Measurements from ENCODE around the gene ALOXE3.

Gene ALOXE3

DNA sequence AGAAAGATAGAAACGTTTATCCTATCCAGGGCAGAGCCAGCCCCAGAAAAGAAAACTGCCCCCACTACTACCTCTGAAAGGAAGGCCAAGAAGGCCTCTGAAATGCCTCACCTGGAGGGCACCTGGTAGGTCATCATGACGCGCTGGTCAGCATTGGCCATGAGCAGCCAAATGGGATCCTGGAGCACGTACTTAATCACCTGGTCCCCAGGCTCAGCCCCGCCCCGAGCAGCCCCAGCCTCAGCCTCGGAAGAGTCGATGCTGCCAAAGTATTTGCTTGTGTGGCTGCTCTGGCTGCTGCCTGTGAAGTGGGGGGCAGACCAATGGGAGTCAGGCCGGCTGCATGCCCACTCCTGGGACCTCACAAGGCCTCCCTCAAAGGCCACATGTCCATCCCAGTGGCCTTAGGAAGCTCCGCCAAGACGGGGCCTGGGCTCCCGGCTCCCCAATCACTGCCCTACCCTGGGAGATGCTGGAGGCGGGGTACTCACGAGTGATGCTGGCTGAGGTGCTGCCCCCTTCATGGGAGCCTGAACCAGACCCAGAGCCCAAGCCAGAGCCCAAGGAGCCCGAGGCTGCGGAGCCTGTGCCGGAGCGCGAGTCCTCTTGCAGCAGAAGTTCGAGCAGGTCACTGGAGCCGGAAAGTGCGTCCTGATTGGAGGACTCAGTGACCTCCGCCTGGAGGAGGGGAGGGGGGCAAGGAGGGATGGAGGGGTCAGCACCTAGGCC lies 24.0 kb upstream of the ALOXE3 start:
- no peaks in the 10 kb centered on the region for H3K9me3 ChIP-seq (ENCODE audit: low read length)
- no peaks in the 10 kb centered on the region for H3K27me3 ChIP-seq (ENCODE audit: insufficient read depth, low read length)
- peaks cover 5% of the 10 kb centered on the region for H3K4me1 ChIP-seq (ENCODE audit: insufficient read depth, low read length)
- H3K4me3 ChIP-seq (ENCODE audit: low read length) = no peak overlapping the region
- H2AFZ ChIP-seq (ENCODE audit: low read depth, low read length) = no peak overlapping the region
- H3K36me3 ChIP-seq (ENCODE audit: insufficient read depth, low read length) = peaks cover 51% of the 10 kb centered on the region

- peaks cover 46% of the 10 kb centered on the region for H3K36me3 ChIP-seq (ENCODE audit: insufficient read depth, low read length)
- no peak overlapping the region for H3K4me3 ChIP-seq (ENCODE audit: low read length)
- peaks cover 5% of the 10 kb centered on the region for H3K4me1 ChIP-seq (ENCODE audit: insufficient read depth, low read length)
- H3K9me3 ChIP-seq (ENCODE audit: low read length) = no peaks in the 10 kb centered on the region
- no peaks in the 10 kb centered on the region for H3K27me3 ChIP-seq (ENCODE audit: insufficient read depth, low read length)
- H2AFZ ChIP-seq (ENCODE audit: low read depth, low read length) = no peak overlapping the region
These were observed 23.4 kb upstream of the ALOXE3 start for GRCh38 chr17:8141741-8142140.

DNA sequence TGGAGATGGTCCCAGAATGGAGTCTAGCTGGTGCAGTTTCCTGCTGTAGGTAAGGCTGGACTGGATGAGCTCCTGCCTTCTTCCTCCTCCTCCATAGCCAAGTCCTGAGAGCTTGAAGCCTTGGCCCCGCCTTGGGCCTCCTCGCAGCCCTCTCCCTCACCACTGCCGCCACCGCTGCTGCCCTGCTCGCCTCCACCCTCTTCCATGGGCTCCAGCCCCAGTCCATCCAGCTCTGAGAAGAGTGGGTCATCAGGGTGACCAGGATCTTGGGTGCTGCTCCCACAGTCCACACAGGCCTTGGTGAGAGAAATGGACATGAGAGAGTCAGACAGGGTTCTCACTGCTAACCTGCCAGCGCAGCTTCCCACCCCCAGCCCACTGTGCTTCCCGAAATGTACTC lies 22.7 kb upstream of the ALOXE3 start:
- peaks cover 39% of the 10 kb centered on the region for H3K36me3 ChIP-seq (ENCODE audit: insufficient read depth, low read length)
- H3K4me3 ChIP-seq (ENCODE audit: low read length) = no peak overlapping the region
- H3K9me3 ChIP-seq (ENCODE audit: low read length) = no peaks in the 10 kb centered on the region
- H2AFZ ChIP-seq (ENCODE audit: low read depth, low read length) = no peak overlapping the region
- no peaks in the 10 kb centered on the region for H3K27me3 ChIP-seq (ENCODE audit: insufficient read depth, low read length)
- H3K4me1 ChIP-seq (ENCODE audit: insufficient read depth, low read length) = peaks cover 5% of the 10 kb centered on the region

- Histone ChIP-seq H3K9me3 (ENCODE audit: low read length) (no peaks in the 10 kb centered on the region), H2AFZ (ENCODE audit: low read depth, low read length) (no peak overlapping the region), H3K27me3 (ENCODE audit: insufficient read depth, low read length) (no peaks in the 10 kb centered on the region), H3K4me1 (ENCODE audit: insufficient read depth, low read length) (peaks cover 5% of the 10 kb centered on the region), H3K4me3 (ENCODE audit: low read length) (no peak overlapping the region), H3K36me3 (ENCODE audit: insufficient read depth, low read length) (peaks cover 32% of the 10 kb centered on the region)
These were observed 22.0 kb upstream of the ALOXE3 start for GRCh38 chr17:8140065-8141029.

DNA sequence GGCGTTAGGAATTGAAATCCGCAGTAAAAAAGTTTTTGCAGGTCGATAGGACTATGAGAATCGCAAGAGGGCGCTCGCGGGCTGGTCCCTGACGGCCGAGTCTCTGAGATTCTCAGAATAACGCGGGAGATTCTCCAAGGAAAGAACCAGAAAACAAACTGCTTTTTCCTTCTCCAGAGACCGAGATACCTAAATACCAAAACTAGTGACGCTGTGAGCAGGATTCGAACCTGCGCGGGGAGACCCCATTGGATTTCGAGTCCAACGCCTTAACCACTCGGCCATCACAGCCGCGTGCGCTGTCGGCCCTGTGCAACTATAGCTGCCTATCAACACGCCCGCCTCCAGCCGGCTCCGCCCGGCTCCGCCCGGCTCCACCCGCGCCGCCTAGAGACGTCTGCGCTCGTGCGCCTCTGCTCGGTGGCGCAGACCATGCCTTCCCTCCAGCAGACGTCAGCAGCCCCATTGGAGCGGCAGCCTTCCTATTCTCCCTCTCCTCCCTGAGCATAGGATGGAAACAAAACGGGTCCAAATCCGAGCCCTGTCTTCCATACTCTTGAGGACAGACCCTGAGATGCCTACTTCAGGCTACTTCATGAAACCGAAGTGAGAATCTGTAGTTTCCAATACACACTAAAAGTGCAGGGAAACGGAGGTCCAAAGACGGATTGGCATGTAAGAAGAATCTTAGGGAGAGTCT lies 20.5 kb upstream of the ALOXE3 start:
- H3K36me3 ChIP-seq (ENCODE audit: insufficient read depth, low read length) = peaks cover 19% of the 10 kb centered on the region
- H3K27me3 ChIP-seq (ENCODE audit: insufficient read depth, low read length) = no peaks in the 10 kb centered on the region
- H3K4me1 ChIP-seq (ENCODE audit: insufficient read depth, low read length) = peaks cover 5% of the 10 kb centered on the region
- peak overlapping the region; percentile 64 for H3K4me3 ChIP-seq (ENCODE audit: low read length)
- no peaks in the 10 kb centered on the region for H3K9me3 ChIP-seq (ENCODE audit: low read length)
- H2AFZ ChIP-seq (ENCODE audit: low read depth, low read length) = no peak overlapping the region

- Histone ChIP-seq H3K36me3 (ENCODE audit: insufficient read depth, low read length) (peaks cover 18% of the 10 kb centered on the region), H3K4me3 (ENCODE audit: low read length) (peak overlapping the region; percentile 46), H3K4me1 (ENCODE audit: insufficient read depth, low read length) (peaks cover 5% of the 10 kb centered on the region), H2AFZ (ENCODE audit: low read depth, low read length) (peak overlapping the region; percentile 44), H3K9me3 (ENCODE audit: low read length) (no peaks in the 10 kb centered on the region), H3K27me3 (ENCODE audit: insufficient read depth, low read length) (no peaks in the 10 kb centered on the region)
These were observed 20.0 kb upstream of the ALOXE3 start for GRCh38 chr17:8138374-8138671.

GRCh38 chr17:8137645-8138373 lies 19.5 kb upstream of the ALOXE3 start:
- H3K4me3 ChIP-seq (ENCODE audit: low read length) = peak overlapping the region; percentile 46
- H3K4me1 ChIP-seq (ENCODE audit: insufficient read depth, low read length) = peaks cover 5% of the 10 kb centered on the region
- H3K9me3 ChIP-seq (ENCODE audit: low read length) = no peaks in the 10 kb centered on the region
- H3K27me3 ChIP-seq (ENCODE audit: insufficient read depth, low read length) = no peaks in the 10 kb centered on the region
- H3K36me3 ChIP-seq (ENCODE audit: insufficient read depth, low read length) = peaks cover 18% of the 10 kb centered on the region
- H2AFZ ChIP-seq (ENCODE audit: low read depth, low read length) = peak overlapping the region; percentile 44

GRCh38 chr17:8133941-8134340 lies 15.6 kb upstream of the ALOXE3 start:
- no peaks in the 10 kb centered on the region for H3K9me3 ChIP-seq (ENCODE audit: low read length)
- peaks cover 5% of the 10 kb centered on the region for H3K4me1 ChIP-seq (ENCODE audit: insufficient read depth, low read length)
- H3K36me3 ChIP-seq (ENCODE audit: insufficient read depth, low read length) = no peaks in the 10 kb centered on the region
- H2AFZ ChIP-seq (ENCODE audit: low read depth, low read length) = no peak overlapping the region
- no peak overlapping the region for H3K4me3 ChIP-seq (ENCODE audit: low read length)
- peaks cover 3% of the 10 kb centered on the region for H3K27me3 ChIP-seq (ENCODE audit: insufficient read depth, low read length)

- H2AFZ ChIP-seq (ENCODE audit: low read depth, low read length) = no peak overlapping the region
- peaks cover 3% of the 10 kb centered on the region for H3K27me3 ChIP-seq (ENCODE audit: insufficient read depth, low read length)
- no peak overlapping the region for H3K4me3 ChIP-seq (ENCODE audit: low read length)
- no peaks in the 10 kb centered on the region for H3K9me3 ChIP-seq (ENCODE audit: low read length)
- H3K36me3 ChIP-seq (ENCODE audit: insufficient read depth, low read length) = no peaks in the 10 kb centered on the region
- peaks cover 5% of the 10 kb centered on the region for H3K4me1 ChIP-seq (ENCODE audit: insufficient read depth, low read length)
These were observed 15.1 kb upstream of the ALOXE3 start for GRCh38 chr17:8133399-8133798.

GRCh38 chr17:8131844-8132441 lies 13.6 kb upstream of the ALOXE3 start:
- Histone ChIP-seq H3K27me3 (ENCODE audit: insufficient read depth, low read length) (peaks cover 3% of the 10 kb centered on the region), H3K9me3 (ENCODE audit: low read length) (no peaks in the 10 kb centered on the region)

DNA sequence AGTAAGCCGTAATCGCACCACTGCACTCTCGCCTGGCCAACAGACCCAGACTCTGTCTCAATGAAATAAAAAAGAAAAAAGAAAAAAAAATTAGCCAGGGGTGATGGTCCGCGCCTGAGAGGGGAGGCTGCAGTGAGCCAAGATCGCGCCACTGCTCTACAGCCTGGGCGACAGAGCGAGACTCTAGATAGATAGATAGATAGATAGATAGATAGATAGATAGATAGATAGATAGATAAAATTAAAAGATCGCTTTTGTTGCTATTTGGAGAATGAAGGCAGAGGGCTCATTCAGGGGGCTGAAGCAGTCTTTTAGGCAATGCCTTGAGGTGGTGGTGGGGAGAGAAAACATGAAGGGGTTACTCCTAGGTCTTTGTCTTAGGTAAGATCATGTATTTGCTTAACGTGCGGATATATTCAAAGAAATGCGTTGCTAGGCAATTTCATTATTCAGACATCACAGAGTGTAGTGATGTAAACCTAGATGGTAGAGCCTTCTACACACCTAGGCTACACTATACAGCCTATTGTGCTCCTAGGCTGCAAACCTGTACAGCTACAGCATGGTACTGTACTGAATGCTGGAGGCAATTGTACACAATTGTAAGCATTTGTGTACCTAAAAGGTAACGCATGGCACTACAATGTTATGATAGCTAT lies 9.9 kb upstream of the ALOXE3 start:
- H3K4me1 ChIP-seq (ENCODE audit: insufficient read depth, low read length) = peaks cover 30% of the 10 kb centered on the region
- H3K9me3 ChIP-seq (ENCODE audit: low read length) = no peaks in the 10 kb centered on the region
- peaks cover 23% of the 10 kb centered on the region for H3K27me3 ChIP-seq (ENCODE audit: insufficient read depth, low read length)
- no peak overlapping the region for H3K4me3 ChIP-seq (ENCODE audit: low read length)
- no peaks in the 10 kb centered on the region for H3K36me3 ChIP-seq (ENCODE audit: insufficient read depth, low read length)
- no peak overlapping the region for H2AFZ ChIP-seq (ENCODE audit: low read depth, low read length)

More at GRCh38 chr17:8131844-8132441, 13.6 kb upstream of the ALOXE3 start:
- Histone ChIP-seq H3K4me3 (ENCODE audit: low read length) (no peak overlapping the region), H3K36me3 (ENCODE audit: insufficient read depth, low read length) (no peaks in the 10 kb centered on the region), H2AFZ (ENCODE audit: low read depth, low read length) (no peak overlapping the region), H3K4me1 (ENCODE audit: insufficient read depth, low read length) (peaks cover 5% of the 10 kb centered on the region)
